ENCODE data around the gene TTC21B.

The TTC21B gene

DNA sequence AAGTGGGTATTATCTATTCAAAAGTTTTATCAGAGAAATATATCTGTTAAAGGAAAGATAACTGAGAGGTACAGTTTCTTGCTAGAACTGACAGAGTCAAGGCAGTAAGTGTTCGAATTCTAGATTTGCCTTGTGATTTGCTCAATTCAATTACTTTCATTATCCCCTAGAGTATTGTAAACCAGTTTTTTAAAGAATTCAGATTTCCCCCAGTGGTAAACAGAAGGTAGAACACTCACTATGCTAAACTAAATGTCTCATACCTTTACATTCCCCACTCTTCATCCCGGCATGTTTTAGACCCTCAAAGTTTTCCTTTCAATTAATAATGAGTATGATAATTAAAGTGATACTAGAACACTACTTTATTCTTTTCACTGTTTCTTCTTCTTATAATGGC lies 28.6 kb downstream of the TTC21B start:
- DNase-seq (ENCODE audit: low read depth): no peak

DNA sequence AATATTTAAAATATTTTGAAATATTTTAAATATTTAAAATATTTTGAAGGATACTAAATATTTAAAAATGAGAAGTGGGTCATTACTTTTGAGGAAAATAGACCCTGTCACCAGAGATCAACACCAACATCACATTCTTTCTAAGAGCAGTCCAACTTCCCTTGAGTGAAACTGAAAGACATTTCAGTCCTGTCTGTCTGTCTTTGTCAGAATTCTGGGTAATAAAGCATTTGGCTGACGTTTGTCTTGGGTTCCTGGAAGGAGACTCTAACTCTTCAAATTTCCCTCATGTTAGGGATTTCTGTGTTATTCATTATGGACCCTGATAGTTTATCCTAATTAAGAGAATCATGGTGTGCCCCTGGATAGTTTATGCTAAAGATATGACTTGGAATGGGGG lies 32.8 kb downstream of the TTC21B start:
- DNase-seq (ENCODE audit: low read depth): no peak

DNA sequence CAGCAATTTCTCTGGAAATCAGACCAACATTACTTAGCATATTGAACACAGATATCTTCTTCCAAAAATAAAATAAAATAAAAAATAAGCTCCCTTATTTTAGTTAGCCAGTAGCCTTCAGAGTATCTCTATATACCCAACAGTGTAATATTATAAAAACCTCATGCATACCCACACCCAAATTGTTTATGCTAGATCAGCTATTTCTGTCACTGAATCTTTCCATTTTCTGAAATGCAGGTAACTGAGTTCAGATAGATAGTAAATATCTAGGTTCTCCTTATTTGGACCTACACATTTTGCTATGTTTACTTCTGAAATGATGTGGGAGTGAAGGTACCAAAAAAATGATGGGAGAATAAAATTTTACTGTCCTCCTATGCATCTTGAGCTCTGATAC lies 39.9 kb downstream of the TTC21B start:
- no peak for DNase-seq (ENCODE audit: low read depth)

GRCh38 chr2:165911981-165912380 lies 41.6 kb downstream of the TTC21B start:
- DNase-seq (ENCODE audit: low read depth): no peak

DNA sequence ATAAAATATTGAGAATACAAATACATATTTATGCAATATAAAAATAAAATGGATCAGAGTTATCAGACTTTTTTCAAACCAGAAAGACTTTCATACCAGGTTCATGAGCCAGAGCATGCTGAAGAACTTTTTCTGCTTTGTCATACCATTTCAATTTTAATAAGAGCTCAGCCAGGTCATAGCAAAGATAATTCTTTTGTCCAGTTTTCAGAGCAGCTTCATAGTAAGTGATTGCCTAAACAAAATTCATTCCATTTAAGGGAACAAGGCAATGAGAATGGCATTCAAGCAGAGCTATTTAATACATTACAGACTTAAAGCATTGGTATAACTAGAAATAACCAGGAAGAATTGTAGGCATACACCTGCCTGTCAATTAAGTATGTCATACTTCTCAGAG lies 42.3 kb downstream of the TTC21B start:
- DNase-seq (ENCODE audit: low read depth): no peak

DNA sequence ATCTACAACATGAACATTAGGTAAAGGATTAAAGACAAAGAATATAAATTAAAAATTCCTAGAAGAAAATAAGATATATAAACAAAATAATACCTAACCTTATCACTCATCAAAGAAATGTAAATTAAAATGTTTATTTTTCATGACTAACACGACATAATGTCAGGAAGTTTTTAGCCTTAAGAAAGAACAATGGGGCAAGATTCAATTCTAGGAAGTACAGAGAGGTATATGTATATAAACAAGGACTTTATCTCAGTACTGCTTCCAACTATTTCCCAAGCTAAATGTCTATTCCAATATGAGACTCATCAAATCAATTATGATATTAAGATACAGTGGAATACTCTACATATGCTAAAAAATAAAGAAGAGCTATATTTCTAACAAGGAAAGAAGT lies 44.1 kb downstream of the TTC21B start:
- no peak for DNase-seq (ENCODE audit: low read depth)

GRCh38 chr2:165905854-165906253 lies 47.7 kb downstream of the TTC21B start:
- DNase-seq (ENCODE audit: low read depth): no peak

GRCh38 chr2:165905269-165905668 lies 48.3 kb downstream of the TTC21B start:
- DNase-seq (ENCODE audit: low read depth): no peak

DNA sequence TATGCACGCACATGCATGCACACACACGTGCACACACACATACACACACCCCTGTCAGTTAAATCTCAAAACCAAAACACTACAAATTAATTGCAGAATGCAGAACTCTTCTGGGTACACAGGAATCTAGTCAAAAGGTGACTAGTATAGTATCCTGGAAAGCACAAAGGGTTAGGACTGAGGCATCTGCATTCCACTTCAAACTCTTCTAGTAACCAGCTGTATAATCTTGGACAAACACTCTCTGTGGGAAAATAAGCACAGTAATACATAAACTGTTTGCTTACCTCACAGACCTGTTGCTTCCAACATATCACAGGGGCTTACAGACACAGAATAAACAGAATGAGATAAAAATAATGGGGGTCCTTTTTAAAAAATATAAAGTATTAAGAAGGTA lies 49.1 kb downstream of the TTC21B start:
- DNase-seq (ENCODE audit: low read depth): no peak

GRCh38 chr2:165903406-165903805 lies 50.2 kb downstream of the TTC21B start:
- DNase-seq (ENCODE audit: low read depth): no peak

DNA sequence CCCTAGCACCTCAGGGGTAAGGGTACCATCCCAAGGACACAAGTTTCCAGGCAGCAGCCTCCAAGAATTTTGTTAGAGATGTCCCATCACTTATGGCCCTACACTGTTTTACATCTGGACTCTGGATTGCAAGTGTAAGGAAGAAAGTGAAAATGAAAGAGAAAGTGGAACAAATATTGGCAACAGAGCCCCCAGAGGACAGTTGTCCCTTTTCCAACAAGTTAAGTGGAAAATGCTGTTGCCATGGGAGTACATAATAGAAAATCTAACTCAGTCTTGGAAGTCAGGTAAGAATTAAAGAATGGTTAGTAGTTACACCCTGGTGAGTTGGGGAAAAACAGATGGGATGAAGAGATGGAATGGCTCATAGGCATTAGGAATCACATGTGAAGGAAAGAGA lies 50.6 kb downstream of the TTC21B start:
- no peak for DNase-seq (ENCODE audit: low read depth)

- DNase-seq (ENCODE audit: low read depth): no peak
Measured at GRCh38 chr2:165901620-165902298, 51.8 kb downstream of the TTC21B start.

GRCh38 chr2:165899311-165899710 lies 54.3 kb downstream of the TTC21B start:
- no peak for DNase-seq (ENCODE audit: low read depth)

- DNase-seq (ENCODE audit: low read depth): no peak
Measured at GRCh38 chr2:165898381-165898780, 55.2 kb downstream of the TTC21B start.

- no peak for DNase-seq (ENCODE audit: low read depth)
Measured at GRCh38 chr2:165897726-165898125, 55.9 kb downstream of the TTC21B start.

DNA sequence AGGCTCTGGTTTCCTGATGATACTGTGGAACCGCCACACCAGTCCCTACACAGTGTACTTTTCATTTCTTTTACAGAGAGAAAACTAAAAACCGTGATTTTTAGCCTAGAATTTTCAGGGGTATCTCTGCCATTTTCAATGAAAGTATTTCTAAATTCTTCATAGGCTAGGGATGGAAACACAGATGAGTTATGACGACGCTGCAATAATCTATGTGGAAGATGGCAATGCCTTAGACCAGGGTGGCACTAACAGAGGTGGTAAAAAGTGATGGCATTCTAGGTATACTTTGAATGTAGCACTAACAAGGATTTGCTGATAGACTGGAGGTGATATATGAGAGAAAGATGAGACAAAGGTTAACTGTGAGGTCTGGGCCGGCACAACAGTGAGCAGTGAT lies 56.5 kb downstream of the TTC21B start:
- DNase-seq (ENCODE audit: low read depth): no peak

DNA sequence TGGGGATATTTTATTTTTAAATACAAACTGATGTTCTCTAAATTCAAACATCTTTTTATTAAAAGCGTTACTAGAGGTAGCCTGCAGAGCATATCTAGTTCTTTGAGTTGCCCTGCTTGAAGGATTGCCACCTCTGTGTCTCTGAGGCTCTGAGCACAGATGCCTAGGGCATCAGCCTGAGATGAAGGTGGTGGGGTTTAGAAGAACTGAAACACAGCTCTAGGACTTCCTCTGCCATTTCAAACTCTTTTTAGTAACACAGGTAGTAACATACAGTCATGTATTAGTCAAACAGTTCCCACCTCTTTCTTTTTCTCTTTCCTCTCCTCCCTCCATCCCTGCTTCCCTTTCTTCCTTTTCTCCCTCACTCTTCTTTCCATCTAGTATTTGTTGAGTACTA lies 57.6 kb downstream of the TTC21B start:
- no peak for DNase-seq (ENCODE audit: low read depth)

DNA sequence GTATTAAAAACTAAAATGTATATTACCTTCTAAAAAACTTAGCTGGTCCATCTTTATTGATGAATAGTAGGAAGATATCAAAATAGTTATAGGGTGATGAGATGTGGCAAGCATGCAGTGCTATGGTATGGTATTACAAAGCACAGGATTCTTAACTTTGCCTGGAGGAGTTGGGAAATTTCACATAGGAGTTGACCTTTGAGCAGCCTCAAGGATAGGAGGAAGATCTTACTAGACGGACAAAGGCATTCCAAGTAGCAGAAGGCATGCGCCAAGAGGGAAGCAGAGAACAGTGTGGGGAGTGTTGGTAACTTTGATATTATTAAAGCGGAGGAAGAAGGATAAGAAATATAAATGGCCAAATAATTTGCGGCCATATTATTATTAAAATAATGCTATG lies 60.0 kb downstream of the TTC21B start:
- no peak for DNase-seq (ENCODE audit: low read depth)

DNA sequence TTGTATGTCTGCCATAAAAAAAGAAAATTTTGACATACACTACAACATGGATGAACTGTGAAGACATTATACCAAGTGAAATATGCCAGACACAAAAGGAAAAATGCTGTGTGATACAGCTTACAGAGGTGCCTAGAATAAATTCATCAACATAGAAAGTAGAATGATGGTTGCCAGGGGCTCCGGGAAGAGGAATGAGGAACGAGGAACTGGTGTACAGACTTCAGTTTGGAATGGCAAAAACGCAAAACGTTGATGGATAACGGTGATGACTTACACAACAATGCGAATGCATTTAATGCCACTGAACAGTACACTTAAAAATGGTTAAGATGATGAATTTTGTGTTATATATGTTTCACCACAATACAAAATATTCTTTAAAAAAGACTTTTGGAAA lies 61.0 kb downstream of the TTC21B start:
- DNase-seq (ENCODE audit: low read depth): no peak

DNA sequence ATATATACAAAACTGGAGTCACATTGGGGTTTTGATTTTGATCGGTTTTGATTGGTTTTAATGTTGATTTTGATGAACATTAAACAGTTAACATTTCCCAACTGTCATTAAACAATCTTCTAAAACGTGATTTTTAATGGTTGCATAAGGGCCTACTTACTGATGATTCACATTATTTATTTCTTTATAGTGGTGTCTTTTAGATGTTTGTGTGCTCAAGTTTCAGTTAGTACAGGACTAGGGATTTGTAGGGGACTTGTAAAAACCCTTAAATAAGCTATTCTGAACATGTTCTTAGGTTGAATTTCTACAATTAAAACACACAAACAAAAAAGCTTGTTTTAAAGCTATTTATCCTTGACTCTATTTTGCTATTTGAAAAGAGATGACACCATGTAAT lies 61.6 kb downstream of the TTC21B start:
- DNase-seq (ENCODE audit: low read depth): no peak

DNA sequence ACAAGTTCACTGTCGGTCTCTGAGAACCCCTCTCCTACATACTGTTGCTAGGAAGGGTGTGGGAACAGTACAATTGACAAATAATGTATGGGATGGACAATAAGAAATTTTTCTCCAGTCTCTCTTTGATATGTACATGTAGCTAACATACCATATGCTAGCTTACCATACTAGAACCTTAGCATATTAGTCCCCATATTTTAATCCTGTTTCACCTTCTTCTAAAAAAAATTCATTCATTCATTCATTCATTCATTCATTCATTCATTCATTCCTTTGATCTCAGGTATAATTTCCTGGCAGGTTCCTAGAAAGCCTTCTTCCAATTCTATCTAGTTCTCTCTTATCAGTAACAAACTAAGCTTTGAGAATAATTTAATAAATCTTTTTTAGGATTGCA lies 62.2 kb downstream of the TTC21B start:
- no peak for DNase-seq (ENCODE audit: low read depth)

DNA sequence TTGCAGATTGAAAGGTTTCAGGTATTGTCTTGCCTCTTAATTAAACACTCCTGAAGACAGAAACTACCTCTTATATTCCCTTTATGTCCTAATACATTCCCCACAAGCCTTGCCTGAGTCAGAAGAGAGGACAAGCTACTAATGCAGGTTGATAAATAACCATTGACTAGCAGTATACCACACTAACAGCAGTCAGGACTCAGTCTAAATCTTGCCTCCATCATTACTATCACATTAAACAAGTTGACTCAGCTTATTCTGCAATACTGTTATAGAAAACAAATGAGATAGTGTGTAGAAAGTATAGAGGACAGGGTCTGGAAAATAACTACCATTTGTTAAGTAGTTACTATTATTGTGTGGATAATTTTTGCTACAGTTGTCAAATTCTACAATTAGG lies 63.8 kb downstream of the TTC21B start:
- no peak for DNase-seq (ENCODE audit: low read depth)

GRCh38 chr2:165889158-165889557 lies 64.4 kb downstream of the TTC21B start:
- no peak for DNase-seq (ENCODE audit: low read depth)

DNA sequence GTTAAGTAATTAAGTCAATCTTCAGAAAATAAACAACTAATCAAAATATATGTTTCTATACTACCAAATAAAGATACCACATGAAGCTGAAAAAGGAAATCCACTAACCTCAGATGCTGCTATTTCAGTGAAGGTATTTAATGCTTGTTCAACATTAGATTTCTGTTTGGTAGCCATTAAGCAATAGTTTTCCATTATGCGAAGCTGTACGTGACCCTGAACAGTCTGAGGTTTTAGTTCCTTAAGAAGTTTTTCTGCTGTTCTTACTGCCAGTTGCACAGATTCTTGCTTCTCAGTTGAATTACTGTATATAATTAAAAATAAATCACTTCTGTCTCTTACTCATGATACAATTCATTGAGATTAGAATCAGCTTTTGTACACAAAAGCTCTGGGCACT lies 65.4 kb downstream of the TTC21B start:
- no peak for DNase-seq (ENCODE audit: low read depth)

All from T-helper 22 cell (primary cell).